SH-SY5Y (cell line): ENCODE measurements around the gene MECP2.
A peak's percentile ranks its signal among the peaks of the same experiment; 100 is the strongest.

Experiments used
- GATA2 ChIP-seq: IDR thresholded peaks from 2 replicates; pipeline ENCODE4 v1.6.1; 2011; ENCODE audit warnings: mild to moderate bottlenecking, low read depth, low read length
- GATA3 ChIP-seq: IDR thresholded peaks from 2 replicates; pipeline ENCODE4 v1.6.1; 2011; ENCODE audit warnings: low read depth, mild to moderate bottlenecking, low read length, moderate library complexity

The MECP2 gene

DNA sequence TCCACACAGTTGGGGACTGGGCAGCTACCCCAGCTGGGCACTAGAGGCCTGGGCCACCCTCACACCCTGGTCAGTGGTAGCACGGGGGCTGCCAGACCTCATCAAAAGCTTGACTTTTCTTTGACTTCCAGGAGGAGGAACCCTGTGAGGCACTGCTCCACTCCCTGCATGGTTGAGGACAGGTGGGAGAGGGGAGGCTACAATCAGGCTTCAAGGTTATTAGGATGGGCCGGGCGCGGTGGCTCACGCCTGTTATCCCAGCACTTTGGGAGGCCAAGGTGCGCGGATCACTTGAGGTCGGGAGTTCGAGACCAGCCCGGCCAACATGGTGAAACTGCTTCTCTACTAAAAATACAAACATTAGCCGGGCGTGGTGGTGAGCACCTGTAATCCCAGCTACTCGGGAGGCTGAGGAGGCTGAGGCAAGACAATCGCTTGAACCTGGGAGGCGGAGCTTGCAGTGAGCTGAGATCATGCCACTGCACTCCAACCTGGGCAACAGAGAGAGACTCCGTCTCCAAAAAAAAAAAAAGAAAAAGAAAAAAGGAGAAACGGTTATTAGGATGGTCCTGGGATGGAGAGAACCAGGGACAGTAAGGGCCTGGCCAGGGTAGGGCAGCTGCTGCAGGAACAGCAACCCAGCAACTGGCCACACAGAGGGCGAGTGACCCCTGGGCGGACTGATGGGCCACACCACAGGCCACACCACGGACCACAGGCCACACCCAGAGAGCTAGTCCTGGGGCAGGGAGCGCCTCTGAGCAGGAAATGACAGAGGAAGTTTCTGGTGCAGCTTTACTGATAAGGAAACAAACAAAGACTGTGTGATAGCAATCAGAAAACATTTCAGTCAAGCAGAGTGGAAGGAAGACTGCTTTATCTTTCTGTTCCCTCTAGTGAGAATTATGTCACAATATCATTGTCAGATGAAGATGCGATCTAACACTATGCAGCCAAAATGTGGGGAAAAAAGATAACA is 26.0 kb upstream of the MECP2 start:
- TF ChIP-seq GATA3 = 0 out of 2 replicates have a peak, but pooled peaks have one; percentile 33
- TF ChIP-seq GATA2 = peak; percentile 78

GRCh38 chrX:154121961-154122360 is 24.4 kb upstream of the MECP2 start:
- no peak for TF ChIP-seq GATA2
- TF ChIP-seq GATA3 = no peak

- no peak for TF ChIP-seq GATA2
- TF ChIP-seq GATA3 = no peak
These were observed 23.7 kb upstream of the MECP2 start for GRCh38 chrX:154121207-154121606.

GRCh38 chrX:154120567-154120966 is 23.1 kb upstream of the MECP2 start:
- no peak for TF ChIP-seq GATA2
- TF ChIP-seq GATA3 = no peak

- TF ChIP-seq GATA2 (no peak), GATA3 (no peak)
These were observed 20.0 kb upstream of the MECP2 start for GRCh38 chrX:154117566-154117965.

DNA sequence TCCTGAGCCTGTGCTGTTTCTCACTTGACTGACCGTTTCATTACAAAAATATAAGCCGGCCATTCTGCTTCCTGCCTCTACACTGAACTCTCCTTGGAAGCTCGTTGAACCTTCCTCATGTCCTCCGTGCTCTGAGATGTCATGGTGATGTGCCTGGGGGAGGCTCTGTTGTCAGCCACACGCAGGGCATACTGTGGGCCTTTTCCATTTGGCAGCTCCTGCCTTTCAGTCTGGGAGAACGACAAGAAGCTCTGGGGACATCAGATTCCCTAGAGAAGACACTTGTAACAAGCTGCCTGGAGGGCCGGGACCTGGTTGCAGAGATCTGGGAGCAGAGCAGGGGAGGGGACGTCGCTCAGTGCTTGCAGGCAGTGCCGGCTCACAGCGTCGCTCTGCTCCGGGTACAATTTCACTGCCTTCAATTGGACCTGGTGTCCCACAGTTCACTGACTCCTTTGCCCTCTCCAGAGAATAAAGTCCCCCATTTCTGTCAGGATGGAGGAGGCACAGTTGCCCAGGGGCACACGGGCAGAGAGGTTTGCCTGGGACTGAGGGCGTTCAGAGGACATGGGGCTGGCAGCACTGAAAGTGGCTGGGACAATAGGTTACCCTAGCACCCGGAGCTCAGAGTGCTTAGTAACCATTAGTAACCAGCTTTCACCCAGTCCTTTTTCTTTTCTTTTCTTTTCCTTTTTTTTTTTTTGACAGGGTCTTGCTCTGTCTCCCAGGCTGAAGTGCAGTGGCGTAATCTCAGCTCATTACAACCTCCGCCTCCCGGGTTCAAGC is 19.1 kb upstream of the MECP2 start:
- TF ChIP-seq GATA3 (no peak), GATA2 (no peak)

DNA sequence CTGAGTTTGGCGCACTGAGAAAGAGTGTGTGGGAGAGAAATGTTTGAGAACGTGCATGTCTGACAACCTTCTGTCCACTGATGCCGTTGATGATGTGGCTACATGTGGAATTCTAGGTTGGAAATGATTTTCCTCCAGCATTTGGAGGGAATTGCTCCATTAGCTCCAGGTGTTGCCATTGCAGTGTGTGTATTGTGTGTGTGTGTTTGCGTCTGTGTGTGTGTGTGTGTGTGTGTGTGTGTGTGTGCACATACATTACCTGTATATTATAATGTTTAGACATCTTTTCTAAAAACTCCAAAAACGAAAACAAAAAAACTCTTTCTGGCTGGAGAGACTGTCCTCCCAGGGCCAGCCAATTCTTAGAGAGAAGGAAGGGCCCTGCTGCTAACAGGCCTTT is 18.2 kb upstream of the MECP2 start:
- TF ChIP-seq GATA3 = no peak
- TF ChIP-seq GATA2 = no peak

GRCh38 chrX:154115071-154115470 is 17.6 kb upstream of the MECP2 start:
- no peak for TF ChIP-seq GATA2
- TF ChIP-seq GATA3 = no peak

DNA sequence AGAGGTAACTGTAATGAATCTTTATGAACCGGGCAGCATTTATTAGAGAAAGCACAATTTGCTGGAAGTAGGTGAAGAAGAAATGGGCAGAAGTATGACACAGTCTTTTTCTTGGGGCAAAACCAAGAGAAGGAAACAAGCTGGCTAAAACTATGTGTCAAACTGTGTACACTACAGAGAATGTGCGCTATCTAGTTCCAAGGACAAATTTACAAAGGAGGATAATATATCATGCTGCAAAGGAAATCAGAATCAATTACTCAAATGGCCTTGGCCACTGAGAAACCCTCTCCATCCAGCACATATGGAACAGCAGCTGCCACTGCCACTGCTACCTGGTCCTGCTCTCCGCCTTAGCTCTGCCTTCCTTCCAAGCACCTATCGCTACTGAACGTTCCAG is 17.1 kb upstream of the MECP2 start:
- no peak for TF ChIP-seq GATA3
- TF ChIP-seq GATA2 = no peak

- TF ChIP-seq GATA2 (no peak), GATA3 (no peak)
These were observed 16.2 kb upstream of the MECP2 start for GRCh38 chrX:154113729-154114128.

- TF ChIP-seq GATA3 (no peak), GATA2 (no peak)
These were observed 1.0 kb upstream of the MECP2 start for GRCh38 chrX:154098551-154098950.

DNA sequence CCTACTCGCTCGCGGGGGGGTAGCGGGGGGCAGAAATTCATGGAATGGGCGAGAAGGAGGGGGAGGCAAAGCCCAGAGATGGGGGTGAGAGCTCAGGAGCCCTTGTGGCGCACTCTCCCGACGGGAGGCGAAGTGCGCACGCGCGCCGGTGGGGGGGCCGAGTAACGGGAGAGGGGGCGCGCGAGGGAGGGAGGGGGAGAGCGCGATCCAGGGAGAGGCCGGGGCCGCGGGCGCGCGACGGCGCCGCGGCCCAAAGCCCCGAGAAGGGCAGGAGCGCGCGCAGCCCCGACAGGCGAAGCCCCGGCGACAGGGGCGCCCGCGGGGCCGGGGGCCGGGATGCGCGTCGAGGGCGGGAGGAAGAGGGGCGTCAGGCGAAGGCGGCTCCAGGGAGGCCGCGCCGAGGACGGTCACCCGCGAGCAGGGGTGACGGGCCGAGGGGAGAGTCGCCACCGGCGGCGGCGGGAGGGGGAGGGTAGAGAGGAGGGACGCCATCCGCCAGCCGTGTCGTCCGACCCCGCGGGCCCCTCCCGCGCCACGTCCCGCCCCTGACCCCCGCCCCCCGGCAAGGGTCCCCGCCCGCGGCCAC is 421 bp downstream of the MECP2 start:
- TF ChIP-seq GATA3 (no peak), GATA2 (no peak)

GRCh38 chrX:154096140-154097002 is 1.1 kb downstream of the MECP2 start:
- TF ChIP-seq GATA3 = no peak
- TF ChIP-seq GATA2 = no peak
